Spinal cord (tissue), 10 donors: Measurements from ENCODE around the gene SLC16A2. TPM values are rescaled to one million over a fixed set of nuclear protein-coding genes. Genes with fewer than 3 reads are reported as not detected.

Experiments
- DNase-seq, 6 donors: peaks; one replicate each; pipeline versions ENCODE4 v3.0.0 to v3.0.0-alpha.2; 2013 to 2015; ENCODE audit warnings: low spot score in 6 of 6, low read depth in 4 of 6
- H3K27ac ChIP-seq: one replicate; pipeline ENCODE4 v1.5.1; 2013; ENCODE audit warnings: low read depth, low read length, control low read depth
- H3K27me3 ChIP-seq: one replicate; pipeline ENCODE4 v1.6.1; 2013; ENCODE audit warnings: low read length; ENCODE audit not compliant: control insufficient read depth, insufficient read depth
- H3K36me3 ChIP-seq: one replicate; pipeline ENCODE4 v1.6.1; 2013; ENCODE audit warnings: low read length; ENCODE audit not compliant: control insufficient read depth, insufficient read depth
- H3K4me1 ChIP-seq: one replicate; pipeline ENCODE4 v1.6.1; 2013; ENCODE audit warnings: low read length; ENCODE audit not compliant: control insufficient read depth, insufficient read depth
- H3K4me3 ChIP-seq: one replicate; pipeline ENCODE4 v1.5.1; 2013; ENCODE audit warnings: low read depth, low read length, control low read depth
- H3K9me3 ChIP-seq: one replicate; pipeline ENCODE4 v1.6.1; 2013; ENCODE audit warnings: low read length; ENCODE audit not compliant: control insufficient read depth, insufficient read depth
- WGBS: methylation state at CpG from one replicate; pipeline ENCODE4 v1.1.5; 2013; ENCODE audit warnings: missing lambda C conversion rate; ENCODE audit not compliant: insufficient coverage; 5-methylcytosine and 5-hydroxymethylcytosine counted together
- polyA plus RNA-seq, 2 donors: library from polyadenylated mRNA; unstranded; fragments of 120-200 nt; gene quantifications; one replicate each; pipeline ENCODE4 v1.2.1, GENCODE V29; 2013; ENCODE audit not compliant: insufficient read length in 2 of 2
- total RNA-seq, 2 donors: library from RNA; depleted of rRNA in 1 of 2; stranded (reverse); fragments of 120-200 nt in 1 of 2; fragments of >200 nt in 1 of 2; gene quantifications; one replicate each; pipeline versions ENCODE4 v1.2.3 to v1.2.4, GENCODE V29; 2013 to 2014
- donor health status: healthy.

Gene SLC16A2
- total and polyA plus RNA-seq, 4 donors = 21.0 to 57.7 (median 44.3) TPM

DNA sequence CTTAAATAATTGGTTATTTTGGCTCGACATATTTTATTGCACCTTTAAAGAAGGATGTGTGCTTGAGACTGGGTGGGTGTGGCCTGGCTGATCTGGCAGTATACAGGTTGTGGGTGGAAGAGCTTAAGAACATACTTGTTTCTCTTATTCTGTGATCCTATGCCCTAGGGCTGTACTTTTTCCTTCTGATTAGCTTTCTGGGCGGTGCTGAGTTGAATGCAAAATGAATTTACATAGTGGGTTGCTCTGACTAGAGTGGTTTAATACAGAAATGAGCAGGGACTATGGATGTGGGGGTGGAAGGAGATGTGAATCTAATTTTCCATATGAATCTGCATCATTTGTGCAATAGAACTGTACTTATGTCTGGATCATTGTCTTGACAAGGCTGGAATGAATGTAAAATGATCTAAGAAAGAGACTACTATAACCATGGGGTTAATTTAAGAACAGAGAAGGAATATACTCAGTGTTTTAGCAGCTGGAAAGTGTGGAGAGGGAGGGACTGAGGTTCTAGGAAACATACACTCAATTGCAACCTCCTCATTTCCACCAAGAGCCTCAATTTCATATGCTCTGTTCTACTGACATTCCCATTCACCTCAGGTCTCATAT, 119.4 kb downstream of the SLC16A2 start:
- H3K4me1 ChIP-seq = peaks cover 18% of the 10 kb centered on the region
- 20% methylated on average over 1 of the region's 2 CpGs for WGBS
- no peaks in the 10 kb centered on the region for H3K36me3 ChIP-seq
- peaks cover 8% of the 10 kb centered on the region for H3K27me3 ChIP-seq
- no peak overlapping the region for H3K27ac ChIP-seq
- H3K9me3 ChIP-seq = no peaks in the 10 kb centered on the region
- no peak for DNase-seq
- H3K4me3 ChIP-seq = no peak overlapping the region

DNA sequence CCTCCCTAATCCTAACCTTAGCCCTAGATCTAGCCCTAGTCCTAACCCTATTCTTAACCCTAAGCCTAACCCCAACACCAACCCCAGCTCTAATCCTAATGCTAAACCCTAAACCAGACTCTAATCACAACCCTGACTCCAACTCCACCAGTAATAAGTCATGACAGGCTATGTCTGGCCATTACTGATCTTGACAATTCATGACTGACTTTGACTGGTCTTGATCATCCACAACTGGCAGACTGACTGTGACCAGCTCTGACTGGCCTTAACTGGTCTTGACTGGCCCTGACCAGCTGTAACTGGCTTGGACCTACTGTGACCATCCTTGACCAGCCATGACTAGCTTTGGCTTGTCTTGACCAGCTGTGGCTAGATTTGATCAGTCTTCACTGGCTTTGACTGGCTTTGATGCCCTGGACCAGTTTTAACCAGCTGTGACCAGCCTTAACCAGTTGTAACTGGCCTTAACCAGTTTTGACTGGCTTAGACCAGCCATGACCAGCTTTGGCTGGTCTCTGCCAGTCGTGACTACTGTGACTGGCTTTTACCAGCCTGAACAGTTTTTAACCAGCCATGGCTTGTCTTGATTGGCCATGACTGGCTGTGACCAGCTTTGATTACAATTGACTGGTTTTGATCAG, 124.7 kb downstream of the SLC16A2 start:
- H3K27me3 ChIP-seq = peaks cover 2% of the 10 kb centered on the region
- H3K27ac ChIP-seq = no peak overlapping the region
- H3K36me3 ChIP-seq = no peaks in the 10 kb centered on the region
- no peak for DNase-seq
- 72% methylated on average over 1 of the region's 1 CpG for WGBS
- H3K4me1 ChIP-seq = no peaks in the 10 kb centered on the region
- H3K4me3 ChIP-seq = no peak overlapping the region
- H3K9me3 ChIP-seq = no peaks in the 10 kb centered on the region

DNA sequence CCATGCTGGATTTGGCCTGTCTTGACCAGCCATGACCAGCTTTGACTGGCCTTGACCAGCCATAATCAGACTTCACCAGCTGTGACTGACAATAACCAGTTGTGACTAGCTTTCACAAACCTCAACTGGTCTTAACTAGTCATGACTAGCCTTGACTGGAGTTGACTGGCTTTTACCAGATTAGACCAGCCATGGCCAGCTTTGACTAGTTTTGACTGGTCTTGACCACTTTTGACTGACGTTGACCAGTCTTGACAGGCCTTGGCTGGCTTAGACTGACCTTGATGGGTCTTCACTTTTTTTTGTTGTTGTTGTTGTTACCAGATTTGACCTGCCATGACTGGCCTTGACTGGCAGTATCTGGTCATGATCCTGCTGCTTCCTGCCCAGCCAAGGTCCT, 125.7 kb downstream of the SLC16A2 start:
- WGBS = 71% methylated on average over 1 of the region's 1 CpG
- Histone ChIP-seq H3K4me3 (no peak overlapping the region), H3K27me3 (peaks cover 2% of the 10 kb centered on the region), H3K36me3 (no peaks in the 10 kb centered on the region), H3K27ac (no peak overlapping the region), H3K9me3 (no peaks in the 10 kb centered on the region), H3K4me1 (no peaks in the 10 kb centered on the region)
- no peak for DNase-seq

DNA sequence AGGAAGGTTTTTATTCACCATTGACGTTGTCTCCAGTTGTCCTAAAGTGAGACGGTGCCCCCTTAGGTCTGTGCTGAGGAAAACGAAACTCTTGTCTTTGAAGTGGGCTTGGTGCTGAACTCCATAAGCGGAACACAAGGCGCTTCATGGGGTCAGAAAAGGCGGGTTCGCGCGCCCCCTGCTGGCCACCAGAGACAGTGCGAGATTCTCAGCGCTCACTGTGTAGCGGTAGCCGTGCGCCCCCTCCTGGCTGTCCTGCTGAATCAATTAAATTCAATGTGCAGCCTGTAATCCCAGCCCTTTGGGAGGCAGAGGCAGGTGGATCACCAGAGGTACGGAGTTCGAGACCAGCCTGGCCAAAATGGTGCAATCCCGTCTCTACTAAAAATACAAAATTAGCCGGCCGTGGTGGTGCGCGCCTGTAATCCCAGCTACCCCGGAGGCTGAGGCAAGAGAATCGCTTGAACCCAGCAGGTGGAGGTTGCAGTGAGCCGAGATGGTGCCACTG, 129.1 kb downstream of the SLC16A2 start:
- Histone ChIP-seq H3K9me3 (no peaks in the 10 kb centered on the region), H3K27ac (no peak overlapping the region), H3K36me3 (no peaks in the 10 kb centered on the region), H3K4me3 (no peak overlapping the region), H3K4me1 (no peaks in the 10 kb centered on the region), H3K27me3 (no peaks in the 10 kb centered on the region)
- WGBS = 7% methylated on average over 14 of the region's 24 CpGs
- peak in 4 of 6 donors; percentile 22 to 90 (median 66) for DNase-seq

DNA sequence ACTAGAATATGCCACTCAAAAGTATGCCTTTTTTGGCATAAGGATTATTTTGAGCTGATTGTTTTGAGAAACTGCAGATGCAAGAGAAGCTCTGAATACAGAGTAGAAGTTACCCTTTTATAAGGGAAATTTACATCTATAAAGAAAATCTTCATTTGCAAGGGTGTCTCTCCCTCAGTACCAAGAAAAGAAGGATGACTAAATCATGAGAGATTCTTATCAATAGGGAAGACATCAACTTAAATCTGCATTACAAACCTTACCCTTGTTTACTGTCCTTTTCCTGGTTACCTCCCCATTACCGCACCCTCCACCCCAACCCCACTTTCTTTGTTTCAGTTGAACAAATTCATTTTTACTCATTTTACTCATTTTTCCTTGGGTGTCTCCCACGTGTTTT, 130.6 kb downstream of the SLC16A2 start:
- H3K36me3 ChIP-seq = no peaks in the 10 kb centered on the region
- H3K4me3 ChIP-seq = no peak overlapping the region
- H3K4me1 ChIP-seq = no peaks in the 10 kb centered on the region
- H3K27ac ChIP-seq = no peak overlapping the region
- no peaks in the 10 kb centered on the region for H3K9me3 ChIP-seq
- DNase-seq = no peak
- no peaks in the 10 kb centered on the region for H3K27me3 ChIP-seq
- no CpG with 5 or more reads among the region's 2 CpGs for WGBS

DNA sequence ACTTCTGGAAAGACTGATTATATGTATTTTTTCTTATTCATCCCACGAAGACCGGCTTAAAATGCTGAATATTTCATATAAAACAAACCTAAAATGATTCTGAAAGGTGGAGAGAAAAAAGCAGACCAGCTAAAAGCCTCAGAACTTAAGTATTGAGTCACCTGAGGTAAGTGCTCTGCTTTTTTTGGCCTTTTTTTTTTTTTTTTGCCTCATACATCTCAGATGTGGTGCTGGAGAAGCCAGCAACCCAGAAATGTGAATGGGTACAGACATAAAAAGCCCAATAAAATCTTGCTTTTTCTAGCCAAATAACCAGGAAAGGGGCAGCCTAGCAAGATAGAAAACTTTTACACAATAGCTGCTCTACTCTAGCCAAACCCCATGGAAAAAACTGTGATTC, 136.1 kb downstream of the SLC16A2 start:
- no peaks in the 10 kb centered on the region for H3K9me3 ChIP-seq
- H3K27me3 ChIP-seq = no peaks in the 10 kb centered on the region
- no peak overlapping the region for H3K4me3 ChIP-seq
- H3K36me3 ChIP-seq = no peaks in the 10 kb centered on the region
- H3K4me1 ChIP-seq = no peaks in the 10 kb centered on the region
- no CpG with 5 or more reads among the region's 2 CpGs for WGBS
- no peak overlapping the region for H3K27ac ChIP-seq
- no peak for DNase-seq

DNA sequence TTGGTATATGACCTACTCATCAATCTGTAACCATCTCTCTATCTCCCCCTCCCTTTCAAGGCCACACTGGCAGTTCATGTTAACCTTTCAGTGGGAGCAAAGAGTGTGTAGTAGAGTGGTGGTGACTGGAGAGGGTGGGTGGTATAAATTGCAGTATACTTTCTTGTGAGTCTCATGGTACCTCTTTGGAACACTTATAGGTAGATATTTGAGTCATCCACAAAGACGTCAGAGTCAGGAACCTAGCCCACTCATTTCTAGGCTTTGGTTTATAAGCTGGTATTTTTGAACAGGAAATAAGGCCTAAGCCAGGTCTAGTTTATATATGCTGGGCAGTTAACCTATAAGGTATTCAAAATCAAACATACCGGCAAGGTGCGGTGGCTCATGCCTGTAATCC, 156.8 kb downstream of the SLC16A2 start:
- no peak for DNase-seq
- no peaks in the 10 kb centered on the region for H3K4me1 ChIP-seq
- no peaks in the 10 kb centered on the region for H3K36me3 ChIP-seq
- H3K27ac ChIP-seq = no peak overlapping the region
- H3K27me3 ChIP-seq = no peaks in the 10 kb centered on the region
- WGBS = no CpG with 5 or more reads among the region's 3 CpGs
- no peak overlapping the region for H3K4me3 ChIP-seq
- H3K9me3 ChIP-seq = no peaks in the 10 kb centered on the region

DNA sequence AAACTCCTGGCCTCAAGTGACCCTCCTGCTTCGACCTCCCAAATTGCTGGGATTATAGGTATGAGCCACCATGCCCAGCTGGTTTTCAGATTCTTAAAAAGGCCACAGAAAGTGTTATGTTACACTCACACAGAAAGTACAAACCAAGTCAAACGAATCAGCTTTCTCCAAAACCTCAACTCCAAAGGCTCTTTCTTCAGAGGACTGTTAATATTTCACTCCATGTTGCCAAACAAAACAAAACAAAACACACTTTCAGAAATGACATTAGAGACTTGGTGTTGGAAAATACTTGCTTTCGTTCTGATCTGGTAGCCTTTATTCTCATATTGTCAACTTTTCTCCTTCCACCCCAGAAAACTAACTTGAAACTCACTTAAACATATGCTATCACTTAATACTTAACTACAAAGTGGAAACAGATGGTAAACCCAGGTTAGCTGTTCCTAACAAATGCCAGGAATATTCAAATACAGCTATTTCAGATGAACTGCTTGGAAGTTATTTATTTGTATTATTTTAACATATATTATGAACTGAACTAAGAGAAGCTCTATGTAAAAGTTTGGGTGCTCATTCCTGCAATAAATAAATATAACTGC, 158.4 kb downstream of the SLC16A2 start:
- WGBS = no CpG with 5 or more reads among the region's 3 CpGs
- no peaks in the 10 kb centered on the region for H3K36me3 ChIP-seq
- H3K4me3 ChIP-seq = no peak overlapping the region

More for the DNA sequence above, 158.4 kb downstream of the SLC16A2 start:
- no peak overlapping the region for H3K27ac ChIP-seq
- DNase-seq = no peak
- H3K27me3 ChIP-seq = no peaks in the 10 kb centered on the region
- H3K4me1 ChIP-seq = no peaks in the 10 kb centered on the region
- no peaks in the 10 kb centered on the region for H3K9me3 ChIP-seq
